ENCODE data around the gene CDH22. TPM values are rescaled to one million over a fixed set of nuclear protein-coding genes. Genes with fewer than 3 reads are reported as not detected.

Gene CDH22
- total and polyA plus RNA-seq, 10 of the 15 experiments (the other 5 are each of a cell fraction or from before 2014, with no cell fraction given): not detected

GRCh38 chr20:46269372-46269771 is 38.9 kb downstream of the CDH22 start:
- Histone ChIP-seq H4K20me1 (ENCODE audit: control insufficient read depth, insufficient read depth) (no peaks in the 10 kb centered on the region), H3K9ac (ENCODE audit: control insufficient read depth, insufficient read depth, low read length) (no peak overlapping the region), H3K4me2 (ENCODE audit: control insufficient read depth, insufficient read depth) (no peak overlapping the region), H2AFZ (ENCODE audit: control insufficient read depth, low read depth, low read length) (no peak overlapping the region), H3K27me3 (replicated peaks in 1 of 2; ENCODE audit: control insufficient read depth in 2 of 2, insufficient read depth in 2 of 2, low read length in 1 of 2) (peaks cover 4 to 5% of the 10 kb centered on the region in 2 experiments; a peak in 3 of 4 replicates), H3K4me1 (ENCODE audit: control insufficient read depth, insufficient read depth, low read length) (no peaks in the 10 kb centered on the region), H3K9me3 (replicated peaks; ENCODE audit: control insufficient read depth, insufficient read depth, low read length) (no peaks in the 10 kb centered on the region), H3K27ac (ENCODE audit: control insufficient read depth, insufficient read depth) (no peak overlapping the region), H3K79me2 (ENCODE audit: control insufficient read depth, insufficient read depth, low read length) (no peaks in the 10 kb centered on the region), H3K36me3 (ENCODE audit: control insufficient read depth in 2 of 2, insufficient read depth in 2 of 2, low read length in 1 of 2) (no peaks in the 10 kb centered on the region), H3K4me3 (no peak overlapping the region)
- WGBS (ENCODE audit: insufficient coverage, insufficient replicate concordance, low lambda C conversion rate, missing lambda C conversion rate): 24% methylated on average over 7 of the region's 7 CpGs
- in situ Hi-C loops (cut with MboI) (no loop called here), intact Hi-C loops (cut with micrococcal nuclease; ENCODE audit: unreplicated experiment) (no loop called here)
- FAIRE-seq: no peak
- SMC1A ChIA-PET (ENCODE audit: uncharacterized antibody, unreplicated experiment): no interaction called here
- TF ChIP-seq, protein P1, sequence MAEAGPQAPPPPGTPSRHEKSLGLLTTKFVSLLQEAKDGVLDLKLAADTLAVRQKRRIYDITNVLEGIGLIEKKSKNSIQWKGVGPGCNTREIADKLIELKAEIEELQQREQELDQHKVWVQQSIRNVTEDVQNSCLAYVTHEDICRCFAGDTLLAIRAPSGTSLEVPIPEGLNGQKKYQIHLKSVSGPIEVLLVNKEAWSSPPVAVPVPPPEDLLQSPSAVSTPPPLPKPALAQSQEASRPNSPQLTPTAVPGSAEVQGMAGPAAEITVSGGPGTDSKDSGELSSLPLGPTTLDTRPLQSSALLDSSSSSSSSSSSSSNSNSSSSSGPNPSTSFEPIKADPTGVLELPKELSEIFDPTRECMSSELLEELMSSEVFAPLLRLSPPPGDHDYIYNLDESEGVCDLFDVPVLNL (IDR thresholded peaks at IDR 0.05; ENCODE audit: low read depth, low read length): no peak
- no TSS peak for BruUV-seq (replicated peaks)
- DNase-seq (ENCODE audit: low read depth, low spot score): no peak
- POLR2A ChIA-PET: interaction anchor here (0.6 kb wide), 1 partner anchor 859 kb away, joined by 3 read pairs; no protein-coding TSS in a partner anchor
- CTCF ChIA-PET: no interaction called here
- RAD21 ChIA-PET (ENCODE audit: unreplicated experiment): no interaction called here
- ATAC-seq: no peak

- Histone ChIP-seq H3K27ac (ENCODE audit: control insufficient read depth, insufficient read depth) (no peak overlapping the region), H3K36me3 (ENCODE audit: control insufficient read depth in 2 of 2, insufficient read depth in 2 of 2, low read length in 1 of 2) (no peaks in the 10 kb centered on the region), H3K4me2 (ENCODE audit: control insufficient read depth, insufficient read depth) (no peak overlapping the region), H3K9ac (ENCODE audit: control insufficient read depth, insufficient read depth, low read length) (no peak overlapping the region), H4K20me1 (ENCODE audit: control insufficient read depth, insufficient read depth) (no peaks in the 10 kb centered on the region), H3K27me3 (replicated peaks in 1 of 2; ENCODE audit: control insufficient read depth in 2 of 2, insufficient read depth in 2 of 2, low read length in 1 of 2) (peaks cover 4% of the 10 kb centered on the region in 2 experiments; a peak in 3 of 4 replicates), H3K9me3 (replicated peaks; ENCODE audit: control insufficient read depth, insufficient read depth, low read length) (no peaks in the 10 kb centered on the region), H3K79me2 (ENCODE audit: control insufficient read depth, insufficient read depth, low read length) (no peaks in the 10 kb centered on the region), H2AFZ (ENCODE audit: control insufficient read depth, low read depth, low read length) (no peak overlapping the region), H3K4me1 (ENCODE audit: control insufficient read depth, insufficient read depth, low read length) (no peaks in the 10 kb centered on the region), H3K4me3 (no peak overlapping the region)
- CTCF ChIA-PET: interaction anchor here (1.1 kb wide), 1 partner anchor 26 kb away, joined by 3 read pairs; no protein-coding TSS in a partner anchor
- no TSS peak for BruUV-seq (replicated peaks)
- ATAC-seq (no peak), FAIRE-seq (no peak), DNase-seq (ENCODE audit: low read depth, low spot score) (no peak)
- RAD21 ChIA-PET (ENCODE audit: unreplicated experiment): no interaction called here
- intact Hi-C loops (cut with micrococcal nuclease; ENCODE audit: unreplicated experiment) (no loop called here), in situ Hi-C loops (cut with MboI) (no loop called here)
- WGBS (ENCODE audit: insufficient coverage, insufficient replicate concordance, low lambda C conversion rate, missing lambda C conversion rate): 17% methylated on average over 3 of the region's 3 CpGs
- SMC1A ChIA-PET (ENCODE audit: uncharacterized antibody, unreplicated experiment): no interaction called here
- POLR2A ChIA-PET: interaction anchor here (0.6 kb wide), 1 partner anchor 860 kb away, joined by 3 read pairs; no protein-coding TSS in a partner anchor
- no peak for TF ChIP-seq ZBTB40 (IDR thresholded peaks at IDR 0.05; ENCODE audit: borderline replicate concordance)
- no peak for TF ChIP-seq ZNF384 (IDR thresholded peaks at IDR 0.05; ENCODE audit: borderline replicate concordance, low read depth, low read length)
- no peak for TF ChIP-seq POLR2AphosphoS2 (IDR thresholded peaks at IDR 0.05; ENCODE audit: low read depth, low read length)
- TF ChIP-seq TCF7 (IDR thresholded peaks at IDR 0.05; ENCODE audit: borderline replicate concordance): no peak
- TF ChIP-seq ZNF217 (IDR thresholded peaks at IDR 0.05): no peak
- no peak for TF ChIP-seq MEF2B (IDR thresholded peaks at IDR 0.05; ENCODE audit: partially characterized antibody, poor library complexity, severe bottlenecking)
- no peak for TF ChIP-seq MYC (IDR thresholded peaks at IDR 0.05; ENCODE audit: insufficient read depth, insufficient read length, insufficient replicate concordance, low read length, severe bottlenecking)
Observed at GRCh38 chr20:46268662-46269061, 39.6 kb downstream of the CDH22 start.

All from GM12878 (cell line).